HEK293 (cell line): Measurements from ENCODE around the gene WFS1.

Experiments used
- CTCF ChIA-PET: fragments of 350-600 bp; formaldehyde crosslinking; extraction: SDS; loops from one replicate; lab custom pipeline; 2021; ENCODE audit warnings: antibody characterized with exemption; lab: Yijun Ruan, JAX
- POLR2A ChIA-PET: fragments of 300-600 bp; formaldehyde crosslinking; extraction: SDS; loops from one replicate; lab custom pipeline; 2020; ENCODE audit warnings: antibody characterized with exemption, inconsistent platforms; lab: Yijun Ruan, JAX
- H3K27ac ChIP-seq: fragments of 200-500 bp; sonication (Bioruptor generic); 2 replicates; pipeline ENCODE4 v1.5.1; 2014; ENCODE audit warnings: low read depth, low read length, control low read depth, inconsistent platforms; ENCODE audit errors: extremely low read depth
- H3K36me3 ChIP-seq, 2 experiments: fragments of 200-500 bp in 1 of 2; sonication (Bioruptor generic) in 1 of 2; 1 replicate in 1 of 2; 2 replicates in 1 of 2; pipeline ENCODE4 v1.5.1; 2014 to 2017; ENCODE audit warnings: inconsistent platforms in 2 of 2, low read length in 2 of 2; ENCODE audit not compliant: control insufficient read depth in 2 of 2, insufficient read depth in 1 of 2
- H3K4me1 ChIP-seq: fragments of 200-500 bp; sonication (Bioruptor generic); 2 replicates; pipeline ENCODE4 v1.5.1; 2014; ENCODE audit warnings: mild to moderate bottlenecking, low read length, inconsistent platforms; ENCODE audit not compliant: control insufficient read depth, insufficient read depth
- H3K4me3 ChIP-seq: 2 replicates; pipeline ENCODE4 v1.5.1; 2011; ENCODE audit warnings: low read depth, mild to moderate bottlenecking, control low read depth, low read length, moderate library complexity
- H3K9me3 ChIP-seq: fragments of 200-500 bp; sonication (Bioruptor generic); 2 replicates; pipeline ENCODE4 v1.5.1; 2014; ENCODE audit warnings: low read depth, low read length, inconsistent platforms; ENCODE audit not compliant: control insufficient read depth, insufficient read depth
- EGR2 ChIP-seq: fragments of 450-650 bp; formaldehyde crosslinking; IDR thresholded peaks from 2 replicates; pipeline ENCODE4 v1.5.1; 2016; ENCODE audit warnings: low read depth, missing biosample characterization, missing genetic modification characterization
- HIC1 ChIP-seq: fragments of 450-650 bp; formaldehyde crosslinking; IDR thresholded peaks from 2 replicates; pipeline ENCODE4 v1.5.1; 2016; ENCODE audit warnings: missing biosample characterization, missing genetic modification characterization
- MYNN ChIP-seq: fragments of 450-650 bp; formaldehyde crosslinking; IDR thresholded peaks from 2 replicates; pipeline ENCODE4 v1.5.1; 2016; ENCODE audit warnings: missing biosample characterization, missing genetic modification characterization, borderline replicate concordance
- REPIN1 ChIP-seq: fragments of 450-650 bp; formaldehyde crosslinking; IDR thresholded peaks from 2 replicates; pipeline ENCODE4 v1.5.1; 2017; ENCODE audit warnings: missing biosample characterization, missing genetic modification characterization, low read depth
- SCRT1 ChIP-seq: fragments of 450-650 bp; formaldehyde crosslinking; IDR thresholded peaks from 2 replicates; pipeline ENCODE4 v1.5.1; 2016; ENCODE audit warnings: missing biosample characterization, missing genetic modification characterization, borderline replicate concordance
- ZBTB20 ChIP-seq: fragments of 450-650 bp; formaldehyde crosslinking; IDR thresholded peaks from 2 replicates; pipeline ENCODE4 v1.5.1; 2016; ENCODE audit warnings: missing biosample characterization, missing genetic modification characterization
- ZBTB26 ChIP-seq: fragments of 450-650 bp; formaldehyde crosslinking; optimal IDR thresholded peaks from 2 replicates; pipeline ENCODE3; 2016; ENCODE audit warnings: missing biosample characterization, mild to moderate bottlenecking, missing genetic modification characterization
- ZFHX2 ChIP-seq: fragments of 450-650 bp; formaldehyde crosslinking; conservative IDR thresholded peaks from 2 replicates; pipeline ENCODE4 v1.5.1; 2016; ENCODE audit warnings: missing biosample characterization, missing genetic modification characterization
- ZNF24 ChIP-seq: fragments of 450-650 bp; formaldehyde crosslinking; IDR thresholded peaks from 2 replicates; pipeline ENCODE4 v1.5.1; 2016; ENCODE audit warnings: missing biosample characterization, missing genetic modification characterization
- ZNF391 ChIP-seq: fragments of 450-650 bp; formaldehyde crosslinking; IDR thresholded peaks from 2 replicates; pipeline ENCODE4 v1.5.1; 2016; ENCODE audit warnings: low read depth, missing biosample characterization, missing genetic modification characterization, borderline replicate concordance
- ZNF398 ChIP-seq: fragments of 450-650 bp; formaldehyde crosslinking; IDR thresholded peaks from 2 replicates; pipeline ENCODE4 v1.5.1; 2017; ENCODE audit warnings: missing biosample characterization, missing genetic modification characterization
- ZNF426 ChIP-seq: fragments of 450-650 bp; formaldehyde crosslinking; IDR thresholded peaks from 2 replicates; pipeline ENCODE4 v1.5.1; 2017; ENCODE audit warnings: missing biosample characterization, missing genetic modification characterization, mild to moderate bottlenecking, inconsistent platforms, moderate library complexity
- ZNF518A ChIP-seq: fragments of 450-650 bp; formaldehyde crosslinking; conservative IDR thresholded peaks from 2 replicates; pipeline ENCODE4 v1.5.1; 2016; ENCODE audit warnings: low read depth, missing biosample characterization, missing genetic modification characterization
- ZNF561 ChIP-seq: fragments of 450-650 bp; IDR thresholded peaks from 2 replicates; pipeline ENCODE4 v1.5.1; 2018; ENCODE audit warnings: missing biosample characterization, missing genetic modification characterization, borderline replicate concordance
- ZNF610 ChIP-seq: fragments of 450-650 bp; formaldehyde crosslinking; IDR thresholded peaks from 2 replicates; pipeline ENCODE4 v1.5.1; 2016; ENCODE audit warnings: missing biosample characterization, missing genetic modification characterization, borderline replicate concordance
- ZNF654 ChIP-seq: fragments of 450-650 bp; formaldehyde crosslinking; IDR thresholded peaks from 2 replicates; pipeline ENCODE4 v1.5.1; 2016; ENCODE audit warnings: low read depth, missing biosample characterization, missing genetic modification characterization
- ZNF76 ChIP-seq: fragments of 450-650 bp; formaldehyde crosslinking; IDR thresholded peaks from 2 replicates; pipeline ENCODE4; 2016; ENCODE audit warnings: low read depth, missing biosample characterization, missing genetic modification characterization, borderline replicate concordance
- ZNF776 ChIP-seq: fragments of 450-650 bp; formaldehyde crosslinking; IDR thresholded peaks from 2 replicates; pipeline ENCODE4 v1.5.0; 2017; ENCODE audit warnings: missing biosample characterization, missing genetic modification characterization, borderline replicate concordance
- ZNF792 ChIP-seq: fragments of 450-650 bp; formaldehyde crosslinking; IDR thresholded peaks from 2 replicates; pipeline ENCODE4 v1.5.1; 2016; ENCODE audit warnings: missing biosample characterization, missing genetic modification characterization
- ZNF843 ChIP-seq: fragments of 450-650 bp; formaldehyde crosslinking; IDR thresholded peaks from 2 replicates; pipeline ENCODE4 v1.5.1; 2016; ENCODE audit warnings: missing biosample characterization, missing genetic modification characterization

WFS1 gene

GRCh38 chr4:6242271-6243029, 27.2 kb upstream of the WFS1 start (continued):
- no peak for TF ChIP-seq ZBTB26
- TF ChIP-seq ZFHX2 (tag by site-specific recombination): no peak
- TF ChIP-seq ZBTB20 (tag by site-specific recombination): no peak
- TF ChIP-seq ZNF518A (tag by site-specific recombination): no peak
- TF ChIP-seq ZNF792 (tag by site-specific recombination): no peak
- TF ChIP-seq ZNF654: no peak
- no peak for TF ChIP-seq SCRT1 (tag by site-specific recombination)
- TF ChIP-seq REPIN1 (tag by site-specific recombination): no peak
- no peak for TF ChIP-seq ZNF561 (tag by site-specific recombination)
- TF ChIP-seq, all 188 proteins: peak for 0

- H3K4me3 ChIP-seq: no peak overlapping the region
- no peaks in the 10 kb centered on the region for H3K36me3 ChIP-seq
- CTCF ChIA-PET: interaction anchor here (12.8 kb wide), 1 partner anchor 84 kb away, joined by 203 read pairs; no protein-coding TSS in a partner anchor
- TF ChIP-seq ZNF610 (tag by site-specific recombination): no peak
- TF ChIP-seq ZNF24 (tag by site-specific recombination): no peak
- TF ChIP-seq HIC1 (tag by site-specific recombination): no peak
- TF ChIP-seq ZNF391 (tag by site-specific recombination): no peak
- TF ChIP-seq ZNF76 (tag by site-specific recombination): no peak
- TF ChIP-seq ZNF843 (tag by site-specific recombination): no peak
- no peak for TF ChIP-seq MYNN (tag by site-specific recombination)
- TF ChIP-seq ZNF398 (tag by site-specific recombination): no peak
- no peak for TF ChIP-seq ZNF776 (tag by site-specific recombination)
- TF ChIP-seq EGR2 (tag by site-specific recombination): no peak
- TF ChIP-seq ZNF426 (tag by site-specific recombination): no peak
- no peak overlapping the region for H3K27ac ChIP-seq
- POLR2A ChIA-PET: no interaction called here
- H3K9me3 ChIP-seq: no peaks in the 10 kb centered on the region
- H3K4me1 ChIP-seq: no peaks in the 10 kb centered on the region
Measured at GRCh38 chr4:6245246-6246169, 24.1 kb upstream of the WFS1 start.
